ENCODE results near the gene ADGRG4.

DNA sequence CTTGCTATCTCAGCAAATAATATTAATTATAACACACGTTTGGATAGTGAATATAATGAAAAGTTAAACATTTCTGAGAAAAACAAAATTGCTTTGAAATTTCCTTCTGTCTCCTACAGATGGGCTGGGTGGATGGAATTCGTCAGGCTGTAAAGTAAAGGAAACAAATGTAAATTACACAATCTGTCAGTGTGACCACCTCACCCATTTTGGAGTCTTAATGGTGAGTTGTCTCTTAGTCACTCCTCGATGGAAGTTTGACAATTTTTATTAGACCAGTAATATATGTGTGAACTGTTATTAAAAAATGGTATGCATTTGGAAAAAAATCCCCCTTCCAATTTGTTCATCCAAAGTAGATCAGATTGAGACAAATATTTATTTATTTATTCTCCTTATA lies 94.5 kb downstream of the ADGRG4 start:
- no peak for TF ChIP-seq POLR2A (IDR thresholded peaks at IDR 0.05)
- no peak for TF ChIP-seq CTCF (IDR thresholded peaks at IDR 0.05)
- no peak for TF ChIP-seq POLR2AphosphoS5 (IDR thresholded peaks at IDR 0.05)

All from prostate gland (tissue), 2 donors.